ENCODE results near the gene KCNIP3. TPM values are rescaled to one million over a fixed set of nuclear protein-coding genes. Genes with fewer than 3 reads are reported as not detected.
"Not testable (repeated sequence)": the region's sequence is repeated elsewhere in the genome, so short reads cannot be mapped to it uniquely, and the experiment has no call there.

The KCNIP3 gene
- total RNA-seq, 1 donor from 2014 or later = not detected

- H3K9me3 Mint-ChIP-seq; intact Hi-C loops (cut with micrococcal nuclease); H3K4me1 Mint-ChIP-seq; ATAC-seq (ENCODE audit: low read depth); CTCF ChIA-PET; POLR2A ChIA-PET; H3K4me3 Mint-ChIP-seq; H3K27ac Mint-ChIP-seq; DNase-seq; H3K27me3 Mint-ChIP-seq: not testable (repeated sequence)
- H3K36me3 Mint-ChIP-seq (ENCODE audit: low read depth) = peaks cover 16% of the 10 kb centered on the region
Observed at GRCh38 chr2:95411239-95411638, 114.1 kb downstream of the KCNIP3 start.

- H3K36me3 Mint-ChIP-seq (ENCODE audit: low read depth) = peaks cover 12% of the 10 kb centered on the region
- H3K27me3 Mint-ChIP-seq; H3K27ac Mint-ChIP-seq; POLR2A ChIA-PET; intact Hi-C loops (cut with micrococcal nuclease); H3K4me3 Mint-ChIP-seq; H3K9me3 Mint-ChIP-seq; CTCF ChIA-PET; H3K4me1 Mint-ChIP-seq: not testable (repeated sequence)
- ATAC-seq (ENCODE audit: low read depth) (peak; percentile 68), DNase-seq (peak; percentile 51)
Observed at GRCh38 chr2:95414015-95414594, 117.0 kb downstream of the KCNIP3 start.

DNA sequence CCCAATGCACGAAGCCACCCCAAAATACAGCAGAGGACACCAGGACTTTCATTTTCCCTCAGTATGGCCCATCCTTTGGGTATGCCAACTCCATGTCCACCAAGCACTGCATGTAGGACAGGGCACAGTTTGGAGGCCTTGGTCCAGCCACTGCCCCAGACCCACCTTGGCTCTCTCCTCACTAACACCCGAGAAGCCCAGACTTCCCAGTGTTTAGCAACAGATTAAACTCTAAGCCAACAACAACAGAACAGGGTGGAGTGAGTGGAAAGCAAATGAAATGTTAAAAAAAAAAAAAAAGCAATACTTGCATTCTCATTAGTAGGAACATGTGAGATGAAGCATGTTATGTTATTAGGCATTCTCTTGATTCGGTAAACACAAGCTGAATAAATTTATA lies 118.0 kb downstream of the KCNIP3 start:
- H3K9me3 Mint-ChIP-seq; H3K27me3 Mint-ChIP-seq; intact Hi-C loops (cut with micrococcal nuclease); H3K27ac Mint-ChIP-seq; DNase-seq; H3K4me3 Mint-ChIP-seq; POLR2A ChIA-PET; H3K4me1 Mint-ChIP-seq; ATAC-seq (ENCODE audit: low read depth); CTCF ChIA-PET: not testable (repeated sequence)
- peaks cover 12% of the 10 kb centered on the region for H3K36me3 Mint-ChIP-seq (ENCODE audit: low read depth)

- H3K4me1 Mint-ChIP-seq; H3K9me3 Mint-ChIP-seq; CTCF ChIA-PET; ATAC-seq (ENCODE audit: low read depth); H3K4me3 Mint-ChIP-seq; POLR2A ChIA-PET; intact Hi-C loops (cut with micrococcal nuclease); DNase-seq; H3K27me3 Mint-ChIP-seq; H3K27ac Mint-ChIP-seq: not testable (repeated sequence)
- peaks cover 12% of the 10 kb centered on the region for H3K36me3 Mint-ChIP-seq (ENCODE audit: low read depth)
Observed at GRCh38 chr2:95415561-95415960, 118.4 kb downstream of the KCNIP3 start.

DNA sequence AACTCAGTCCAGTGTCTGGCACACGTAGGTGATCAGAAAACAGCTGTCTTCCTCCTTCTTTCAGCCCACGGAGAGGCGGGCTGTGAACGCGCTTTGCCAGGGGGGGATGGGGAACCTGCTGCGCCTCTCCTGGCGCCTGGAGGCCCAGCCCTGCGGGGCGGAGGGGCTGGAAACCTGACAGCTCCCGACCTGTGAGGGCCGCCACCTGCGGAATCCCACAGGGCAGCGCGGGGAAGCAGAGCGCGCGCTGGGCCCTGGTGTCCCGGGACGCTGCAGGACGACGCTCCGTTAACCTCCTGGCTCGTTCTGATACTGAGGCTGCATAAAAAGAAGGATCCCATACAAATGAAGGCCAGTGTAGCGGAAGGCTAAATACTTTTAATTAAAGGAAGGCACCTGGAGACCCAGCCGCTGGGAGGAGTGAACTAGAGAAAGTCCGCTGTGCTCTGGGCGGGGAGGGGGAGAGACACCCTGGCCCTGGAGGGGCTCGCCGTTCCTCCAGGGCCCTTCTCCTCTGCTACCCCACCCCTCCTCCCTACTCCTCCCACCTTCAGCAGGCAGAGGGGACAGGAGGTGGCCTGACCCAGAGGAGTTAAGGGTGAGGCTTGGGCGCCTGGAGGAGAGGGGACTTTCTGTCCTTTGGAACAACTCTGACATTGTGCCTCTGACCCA lies 130.2 kb downstream of the KCNIP3 start:
- H3K4me3 Mint-ChIP-seq; H3K9me3 Mint-ChIP-seq; ATAC-seq (ENCODE audit: low read depth); DNase-seq; H3K4me1 Mint-ChIP-seq; H3K27me3 Mint-ChIP-seq; H3K27ac Mint-ChIP-seq; H3K36me3 Mint-ChIP-seq (ENCODE audit: low read depth); POLR2A ChIA-PET; intact Hi-C loops (cut with micrococcal nuclease); CTCF ChIA-PET: not testable (repeated sequence)

DNA sequence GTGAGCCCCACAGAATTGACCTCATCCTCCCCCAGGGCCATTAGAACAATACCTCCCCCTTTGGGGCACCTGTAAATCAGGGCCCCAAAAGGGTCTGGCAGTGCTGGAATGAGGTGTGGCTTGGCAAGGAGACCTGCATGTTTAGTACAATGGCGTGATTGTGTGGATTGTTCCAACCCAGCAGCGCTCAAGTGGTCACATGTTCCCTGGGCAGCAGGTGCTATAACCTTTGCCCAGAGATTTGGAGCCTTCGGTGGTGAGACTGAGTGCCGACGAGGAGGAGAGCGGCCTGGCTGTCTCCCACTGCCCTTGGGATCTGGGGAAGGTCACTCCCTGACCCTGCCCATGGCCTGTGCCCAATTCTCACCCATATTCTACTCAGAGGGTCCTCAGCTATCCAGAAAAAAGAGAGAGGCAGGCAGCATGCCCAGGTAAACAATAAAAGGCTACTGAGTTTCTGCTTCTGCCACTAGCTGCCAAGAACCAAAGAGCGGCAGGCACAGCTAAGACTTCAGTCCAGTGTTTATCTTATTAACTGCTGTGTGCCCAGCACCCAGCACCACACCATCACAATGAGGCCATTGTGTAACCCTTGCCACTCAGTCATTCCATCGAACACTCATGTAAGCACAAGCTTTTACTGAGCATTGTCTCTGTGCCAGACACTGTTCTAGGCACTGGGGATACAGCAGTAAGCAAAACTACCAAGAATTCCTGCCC lies 132.8 kb downstream of the KCNIP3 start:
- intact Hi-C loops (cut with micrococcal nuclease); CTCF ChIA-PET: not testable (repeated sequence)

DNA sequence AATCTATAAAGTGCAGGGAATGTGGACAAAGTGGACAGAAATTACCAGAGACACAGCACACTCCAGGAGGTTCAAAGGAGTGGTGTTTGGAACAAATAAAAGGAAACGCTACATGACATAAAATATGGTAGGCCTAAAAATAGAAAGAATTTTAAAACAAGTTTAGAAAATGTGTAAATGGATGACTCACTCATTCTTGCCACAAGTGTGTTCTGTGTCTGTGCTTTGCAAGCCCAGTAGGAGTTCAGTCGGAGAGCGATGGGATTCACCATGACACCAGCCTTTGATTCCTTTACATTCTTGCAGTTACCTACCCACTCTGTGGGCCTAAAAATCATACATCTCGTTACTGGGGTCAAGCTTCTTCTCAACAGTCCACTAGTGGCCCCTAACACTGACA lies 136.2 kb downstream of the KCNIP3 start:
- CTCF ChIA-PET; H3K4me1 Mint-ChIP-seq; H3K4me3 Mint-ChIP-seq; ATAC-seq (ENCODE audit: low read depth); H3K36me3 Mint-ChIP-seq (ENCODE audit: low read depth); H3K9me3 Mint-ChIP-seq; H3K27me3 Mint-ChIP-seq; DNase-seq; H3K27ac Mint-ChIP-seq; intact Hi-C loops (cut with micrococcal nuclease); POLR2A ChIA-PET: not testable (repeated sequence)

More for the DNA sequence above, 132.8 kb downstream of the KCNIP3 start:
- H3K36me3 Mint-ChIP-seq (ENCODE audit: low read depth); H3K4me1 Mint-ChIP-seq; H3K9me3 Mint-ChIP-seq; H3K27me3 Mint-ChIP-seq; DNase-seq; POLR2A ChIA-PET; H3K27ac Mint-ChIP-seq; ATAC-seq (ENCODE audit: low read depth); H3K4me3 Mint-ChIP-seq: not testable (repeated sequence)

DNA sequence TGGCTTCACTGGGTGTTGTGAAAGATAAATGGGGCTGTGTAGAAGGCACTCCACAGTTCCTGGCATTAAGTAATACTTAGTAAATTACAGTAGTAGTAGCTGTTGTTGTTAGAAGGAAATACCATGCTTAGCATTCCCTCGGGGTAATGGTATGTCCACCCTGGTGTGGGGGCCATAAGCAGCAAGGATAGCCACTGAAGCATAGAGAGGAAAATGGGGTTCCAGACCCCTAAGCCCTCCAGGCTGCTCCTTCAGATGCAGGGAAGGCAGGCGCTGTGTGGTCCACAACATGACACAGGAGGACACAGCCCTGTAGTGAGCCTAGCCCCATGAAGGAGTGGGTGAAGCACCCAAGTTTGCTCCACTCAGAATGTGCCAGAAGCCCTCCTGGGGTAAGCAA lies 136.8 kb downstream of the KCNIP3 start:
- intact Hi-C loops (cut with micrococcal nuclease); H3K36me3 Mint-ChIP-seq (ENCODE audit: low read depth); H3K9me3 Mint-ChIP-seq; CTCF ChIA-PET; H3K27me3 Mint-ChIP-seq; DNase-seq; H3K27ac Mint-ChIP-seq; POLR2A ChIA-PET; H3K4me3 Mint-ChIP-seq; H3K4me1 Mint-ChIP-seq; ATAC-seq (ENCODE audit: low read depth): not testable (repeated sequence)

DNA sequence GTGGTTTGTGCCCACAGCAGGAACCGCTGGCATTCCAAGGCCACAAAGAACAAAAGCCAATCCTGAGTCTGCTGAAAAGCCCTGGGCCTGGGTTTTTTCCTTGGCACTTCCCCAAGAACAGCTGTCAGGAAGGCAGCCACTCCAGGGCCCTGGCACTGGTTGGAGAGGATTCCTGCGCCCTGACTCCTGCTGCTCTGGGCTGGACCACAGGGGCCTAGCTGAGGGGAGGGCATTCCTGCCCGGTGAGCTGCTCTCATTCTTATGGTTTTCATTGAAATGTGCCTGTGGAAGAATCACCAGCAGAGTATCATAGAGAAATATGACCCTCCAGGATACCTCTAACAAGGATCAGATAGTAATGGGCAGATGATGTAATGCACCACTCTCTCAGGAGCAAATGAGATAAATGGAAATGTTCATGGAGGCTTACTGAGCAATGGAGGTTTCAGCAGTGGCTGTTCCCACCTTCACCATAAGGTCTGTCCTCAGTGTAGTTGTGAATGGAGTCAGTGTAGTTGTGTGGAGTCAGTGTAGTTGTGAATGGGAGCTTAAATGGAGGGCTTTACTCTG lies 137.4 kb downstream of the KCNIP3 start:
- H3K27me3 Mint-ChIP-seq, CTCF ChIA-PET, POLR2A ChIA-PET: not testable (repeated sequence)

DNA sequence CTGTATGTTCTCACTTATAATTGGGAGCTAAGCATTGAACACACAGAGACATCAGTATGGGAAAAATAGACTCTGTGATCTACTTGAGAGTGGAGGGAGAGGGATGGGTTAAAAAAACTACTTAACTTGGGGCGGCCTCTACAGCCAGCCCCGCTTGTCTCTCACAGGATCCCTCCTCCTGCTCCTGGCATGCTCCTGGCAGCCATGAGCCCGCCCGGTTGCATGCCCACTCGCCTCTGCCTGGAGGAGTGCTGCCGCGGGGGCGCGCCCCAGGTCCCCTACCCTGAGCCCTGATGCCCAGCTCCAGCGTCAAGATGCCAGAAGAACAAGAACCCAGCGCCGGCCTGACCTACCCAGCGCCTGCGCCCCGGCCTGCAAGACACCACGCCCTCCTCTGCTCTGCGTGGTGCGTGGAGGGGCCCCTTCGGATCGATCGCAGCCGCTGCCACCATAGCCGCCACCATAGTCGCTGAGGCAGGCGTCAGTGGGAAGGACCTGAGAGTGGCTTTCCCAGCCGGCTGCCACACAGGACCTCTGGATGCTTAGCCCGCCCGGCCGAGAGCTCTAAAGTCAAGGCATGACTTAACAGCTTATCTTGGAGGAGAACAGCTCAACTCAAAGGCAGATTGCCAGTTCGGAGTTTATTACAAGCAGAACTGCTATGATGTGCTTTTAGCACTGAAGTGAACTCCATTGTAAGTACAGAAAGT lies 138.2 kb downstream of the KCNIP3 start:
- DNase-seq; H3K27me3 Mint-ChIP-seq; intact Hi-C loops (cut with micrococcal nuclease); H3K9me3 Mint-ChIP-seq; H3K4me3 Mint-ChIP-seq; H3K36me3 Mint-ChIP-seq (ENCODE audit: low read depth); CTCF ChIA-PET; ATAC-seq (ENCODE audit: low read depth); H3K4me1 Mint-ChIP-seq; H3K27ac Mint-ChIP-seq; POLR2A ChIA-PET: not testable (repeated sequence)

More for the DNA sequence above, 137.4 kb downstream of the KCNIP3 start:
- ATAC-seq (ENCODE audit: low read depth); intact Hi-C loops (cut with micrococcal nuclease); DNase-seq; H3K9me3 Mint-ChIP-seq; H3K36me3 Mint-ChIP-seq (ENCODE audit: low read depth); H3K4me1 Mint-ChIP-seq; H3K4me3 Mint-ChIP-seq; H3K27ac Mint-ChIP-seq: not testable (repeated sequence)
